ENCODE results near the gene LZTR1. TPM values are rescaled to one million over a fixed set of nuclear protein-coding genes. Genes with fewer than 3 reads are reported as not detected.

LZTR1 gene
- polyA plus RNA-seq, 1 of the 3 experiments (the other 2 are of a cell fraction), result 37.7 TPM

GRCh38 chr22:20991252-20992055, 9.4 kb downstream of the LZTR1 start:
- no peak for DNase-seq
- Histone ChIP-seq H3K27me3 (ENCODE audit: insufficient read depth) (no peaks in the 10 kb centered on the region), H3K4me3 (ENCODE audit: low read depth in 2 of 2, low read length in 1 of 2) (no peak overlapping the region), H3K9ac (no peak overlapping the region), H3K9me2 (no peaks in the 10 kb centered on the region), H3K4me1 (ENCODE audit: control insufficient read depth in 1 of 2, insufficient read depth in 2 of 2, low read depth in 1 of 2, low read length in 1 of 2) (no peaks in the 10 kb centered on the region), H3K9me3 (no peaks in the 10 kb centered on the region), H3K27ac (ENCODE audit: low read depth in 2 of 2, low read length in 1 of 2) (no peak overlapping the region), H4K20me1 (ENCODE audit: insufficient read depth) (no peaks in the 10 kb centered on the region), H3K79me2 (ENCODE audit: insufficient read depth) (no peaks in the 10 kb centered on the region), H2AFZ (ENCODE audit: low read depth) (no peak overlapping the region), H3K4me2 (no peak overlapping the region), H3F3A (replicated peaks; ENCODE audit: insufficient read depth) (no peaks in the 10 kb centered on the region), H3K36me3 (replicated peaks in 1 of 2; ENCODE audit: control insufficient read depth in 1 of 2, insufficient read depth in 2 of 2, low read length in 1 of 2) (peaks cover 11 to 60% of the 10 kb centered on the region in 2 experiments)
- CTCF ChIA-PET, result interaction anchor here (0.6 to 1.3 kb wide), 2 partner anchors 9 to 110 kb away, joined by 3 to 7 read pairs; partner anchors contain the start of gene LZTR1
- WGBS (ENCODE audit: low lambda C conversion rate), result 96% methylated on average over 12 of the region's 24 CpGs
- TF ChIP-seq ZBTB33 (IDR thresholded peaks at IDR 0.05; ENCODE audit: borderline replicate concordance, low read depth) (no peak), USF1 (IDR thresholded peaks at IDR 0.05; ENCODE audit: borderline replicate concordance, low read depth) (no peak), ELF1 (IDR thresholded peaks at IDR 0.05) (no peak), EP300 (IDR thresholded peaks at IDR 0.05; ENCODE audit: borderline replicate concordance in 1 of 2, low read depth in 1 of 2, low read length in 1 of 2) (no peak), CHD2 (IDR thresholded peaks at IDR 0.05; ENCODE audit: low read length, partially characterized antibody) (no peak), MEF2A (IDR thresholded peaks at IDR 0.05; ENCODE audit: borderline replicate concordance, low read depth) (no peak), EZH2phosphoT487 (IDR thresholded peaks at IDR 0.05; ENCODE audit: borderline replicate concordance, low read depth) (no peak), TCF12 (IDR thresholded peaks at IDR 0.05) (no peak), IRF3 (IDR thresholded peaks at IDR 0.05; ENCODE audit: low read depth, low read length) (no peak), RCOR1 (IDR thresholded peaks at IDR 0.05; ENCODE audit: low read length) (no peak), POLR2AphosphoS5 (IDR thresholded peaks at IDR 0.05; ENCODE audit: low read depth, low read length) (no peak)
- POLR2A ChIA-PET, result interaction anchor here (1.1 to 2.6 kb wide), 2 partner anchors 8 to 105 kb away, joined by 3 to 18 read pairs; no protein-coding TSS in a partner anchor

- H4K20me1 ChIP-seq (ENCODE audit: insufficient read depth), result no peaks in the 10 kb centered on the region
- H3F3A ChIP-seq (replicated peaks; ENCODE audit: insufficient read depth), result no peaks in the 10 kb centered on the region
- H3K4me2 ChIP-seq, result no peak overlapping the region
- H3K9ac ChIP-seq, result no peak overlapping the region
- H3K36me3 ChIP-seq (replicated peaks in 1 of 2; ENCODE audit: control insufficient read depth in 1 of 2, insufficient read depth in 2 of 2, low read length in 1 of 2), result peaks cover 8 to 60% of the 10 kb centered on the region in 2 experiments
- CTCF ChIA-PET, result interaction anchor here (0.6 to 1.3 kb wide), 2 partner anchors 10 to 110 kb away, joined by 3 to 7 read pairs; partner anchors contain the start of gene LZTR1
- H3K9me2 ChIP-seq, result no peaks in the 10 kb centered on the region
- H2AFZ ChIP-seq (ENCODE audit: low read depth), result no peak overlapping the region
- H3K79me2 ChIP-seq (ENCODE audit: insufficient read depth), result no peaks in the 10 kb centered on the region
- no peaks in the 10 kb centered on the region for H3K27me3 ChIP-seq (ENCODE audit: insufficient read depth)
- H3K4me1 ChIP-seq (ENCODE audit: control insufficient read depth in 1 of 2, insufficient read depth in 2 of 2, low read depth in 1 of 2, low read length in 1 of 2), result no peaks in the 10 kb centered on the region
- H3K9me3 ChIP-seq, result no peaks in the 10 kb centered on the region
- POLR2A ChIA-PET, result no interaction called here
- H3K4me3 ChIP-seq (ENCODE audit: low read depth in 2 of 2, low read length in 1 of 2), result no peak overlapping the region
- WGBS (ENCODE audit: low lambda C conversion rate), result 0% methylated on average over 1 of the region's 7 CpGs
- H3K27ac ChIP-seq (ENCODE audit: low read depth in 2 of 2, low read length in 1 of 2), result no peak overlapping the region
- DNase-seq, result no peak
- TF ChIP-seq EZH2phosphoT487 (IDR thresholded peaks at IDR 0.05; ENCODE audit: borderline replicate concordance, low read depth) (no peak), USF1 (IDR thresholded peaks at IDR 0.05; ENCODE audit: borderline replicate concordance, low read depth) (no peak), TEAD4 (IDR thresholded peaks at IDR 0.05; ENCODE audit: borderline replicate concordance, insufficient read depth) (no peak), ELF1 (IDR thresholded peaks at IDR 0.05) (no peak), ZBTB33 (IDR thresholded peaks at IDR 0.05; ENCODE audit: borderline replicate concordance, low read depth) (no peak), MEF2A (IDR thresholded peaks at IDR 0.05; ENCODE audit: borderline replicate concordance, low read depth) (no peak), SIN3A (IDR thresholded peaks at IDR 0.05; ENCODE audit: borderline replicate concordance, low read depth, low read length) (no peak), TCF12 (IDR thresholded peaks at IDR 0.05) (no peak), YY1 (IDR thresholded peaks at IDR 0.05; ENCODE audit: low read depth) (no peak), FOSL2 (IDR thresholded peaks at IDR 0.05; ENCODE audit: borderline replicate concordance, low read depth) (no peak), NRF1 (IDR thresholded peaks at IDR 0.05; ENCODE audit: low read depth, low read length) (no peak), GABPA (IDR thresholded peaks at IDR 0.05; ENCODE audit: low read depth) (no peak)
These were observed 10.0 kb downstream of the LZTR1 start for GRCh38 chr22:20992056-20992442.

Measured in SK-N-SH (cell line).